HTERT RPE-1 (cell line): ENCODE data around the gene TBC1D10B.
"Not testable (repeated sequence)": the region's sequence is repeated elsewhere in the genome, so short reads cannot be mapped to it uniquely, and the experiment has no call there.

Experiments
- in situ Hi-C: fragments of 300-500 bp; cut with MboI; formaldehyde crosslinking; loops from 4 replicates; pipeline ENCODE4 v1.14.3; 2020; ENCODE audit warnings: low sequenced_read_pairs

The TBC1D10B gene

DNA sequence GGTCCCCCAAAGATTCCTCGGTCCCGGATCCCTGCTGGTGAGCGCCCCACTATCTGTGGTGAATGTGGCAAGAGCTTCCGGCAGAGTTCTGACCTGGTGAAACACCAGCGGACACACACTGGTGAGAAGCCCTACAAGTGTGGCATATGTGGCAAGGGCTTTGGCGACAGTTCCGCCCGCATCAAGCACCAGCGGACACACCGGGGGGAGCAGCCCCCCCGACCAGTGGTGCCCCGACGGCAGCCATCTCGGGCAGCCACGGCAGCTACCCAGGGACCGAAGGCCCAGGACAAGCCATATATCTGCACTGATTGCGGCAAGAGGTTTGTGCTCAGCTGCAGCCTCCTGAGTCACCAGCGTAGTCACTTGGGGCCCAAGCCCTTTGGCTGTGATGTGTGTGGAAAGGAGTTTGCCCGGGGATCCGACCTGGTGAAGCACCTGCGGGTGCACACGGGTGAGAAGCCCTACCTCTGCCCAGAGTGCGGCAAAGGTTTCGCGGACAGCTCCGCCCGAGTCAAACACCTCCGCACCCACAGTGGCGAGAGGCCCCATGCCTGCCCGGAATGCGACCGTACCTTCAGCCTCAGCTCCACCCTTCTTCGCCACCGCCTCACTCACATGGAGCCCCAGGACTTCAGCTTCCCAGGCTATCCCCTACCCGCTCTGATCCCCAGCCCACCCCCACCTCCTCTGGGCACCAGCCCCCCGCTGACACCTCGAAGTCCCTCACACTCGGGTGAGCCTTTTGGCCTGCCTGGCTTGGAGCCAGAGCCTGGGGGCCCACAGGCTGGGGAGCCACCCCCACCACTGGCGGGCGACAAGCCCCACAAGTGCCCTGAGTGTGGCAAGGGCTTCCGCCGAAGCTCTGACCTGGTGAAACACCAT is 27.7 kb upstream of the TBC1D10B start:
- in situ Hi-C loops: no loop called here

DNA sequence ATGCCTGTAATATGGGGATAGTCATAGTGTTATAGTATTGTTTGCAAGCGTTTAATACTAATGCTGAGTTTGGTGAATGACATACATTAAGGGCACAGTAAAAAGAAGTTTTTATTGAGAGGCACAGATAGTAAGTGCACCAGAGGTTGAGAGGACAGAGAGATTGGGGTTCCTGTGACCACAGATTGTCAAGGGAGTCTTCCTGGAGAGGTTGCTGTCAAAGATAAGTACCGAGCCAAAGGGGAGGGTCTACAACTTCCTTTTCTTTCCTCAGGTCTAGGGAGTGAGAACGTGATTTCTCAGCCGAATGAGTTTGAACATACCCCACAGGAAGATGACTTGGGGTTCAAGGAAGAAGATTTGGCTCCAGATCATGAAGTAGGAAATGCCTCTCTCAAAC is 26.8 kb upstream of the TBC1D10B start:
- in situ Hi-C loops: no loop called here

- in situ Hi-C loops: not testable (repeated sequence)
Measured at GRCh38 chr16:30396627-30397026, 26.3 kb upstream of the TBC1D10B start.

DNA sequence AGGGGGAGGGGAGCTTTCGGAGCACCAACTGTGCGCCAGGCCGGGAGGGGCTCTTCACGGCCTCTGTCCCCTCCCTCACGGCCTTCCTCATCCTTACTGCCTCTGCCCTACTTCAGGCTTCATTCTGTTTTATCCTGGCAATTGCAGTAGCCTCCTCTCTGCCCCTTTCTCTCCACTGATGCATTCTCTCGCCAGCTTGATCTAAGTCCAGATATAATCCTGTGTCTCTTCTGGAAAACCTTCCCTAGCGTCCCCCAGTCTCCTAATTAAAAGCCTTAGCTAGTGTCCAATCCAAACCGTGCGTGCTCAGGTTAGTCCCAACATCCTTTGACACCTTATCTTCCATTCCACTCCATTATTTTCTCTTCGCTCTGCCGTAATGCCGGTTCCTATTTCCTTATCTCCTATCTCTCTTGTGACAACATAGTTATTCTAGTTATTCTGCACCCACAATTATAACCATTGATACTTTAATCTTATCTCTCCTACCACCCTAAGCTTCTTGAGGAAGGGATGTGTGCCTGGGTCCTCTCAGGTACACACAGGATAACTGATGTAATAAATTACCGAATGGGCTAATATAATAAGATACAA is 25.8 kb upstream of the TBC1D10B start:
- in situ Hi-C loops: no loop called here

DNA sequence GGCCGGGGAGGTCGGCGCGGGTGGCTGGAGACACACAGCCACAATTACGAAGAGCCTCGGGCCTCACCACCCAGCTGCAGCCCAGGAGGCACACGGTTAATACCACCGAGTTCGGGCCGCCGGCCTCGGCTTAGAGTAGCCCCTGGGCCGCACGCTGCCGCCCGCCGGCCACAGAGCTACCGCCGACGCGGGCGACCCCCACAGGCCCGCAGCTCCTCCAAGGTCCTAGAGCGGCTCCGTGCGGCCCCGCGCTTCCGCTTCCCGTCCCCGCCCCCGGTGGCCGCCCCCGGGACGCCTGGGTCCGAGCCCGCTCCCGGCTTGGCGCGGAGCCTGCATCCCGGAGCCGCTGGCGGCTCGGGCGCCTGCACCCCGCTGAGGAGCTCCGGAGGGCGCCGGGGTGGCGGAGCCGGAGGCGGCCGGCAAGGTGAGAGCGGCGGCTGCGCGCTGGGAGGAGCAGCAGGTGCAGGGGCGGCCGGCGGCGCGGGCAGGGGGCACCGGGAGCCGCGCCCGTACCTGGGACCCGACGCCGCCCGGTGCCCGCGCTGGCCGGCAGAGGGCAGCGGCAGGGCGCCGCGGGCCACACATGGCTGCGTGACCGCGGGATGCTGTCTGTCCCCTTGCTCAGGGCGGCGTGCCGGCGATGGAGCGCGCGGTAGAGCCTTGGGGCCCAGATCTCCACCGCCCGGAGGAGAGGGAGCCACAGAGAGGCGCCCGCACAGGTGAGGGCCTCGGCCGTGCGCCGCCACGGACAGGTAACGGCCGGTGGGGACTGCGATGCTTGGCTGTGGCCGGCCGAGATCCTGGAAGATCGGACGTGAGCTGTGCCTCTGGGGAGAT is 25.1 kb upstream of the TBC1D10B start, which contains the start of gene ZNF48:
Gene ZNF48, plus strand, starts transcription at position 266 of the 837 bp plus-strand sequence. Its CDS starts 375 bp downstream, at position 641.
- in situ Hi-C loops: no loop called here

DNA sequence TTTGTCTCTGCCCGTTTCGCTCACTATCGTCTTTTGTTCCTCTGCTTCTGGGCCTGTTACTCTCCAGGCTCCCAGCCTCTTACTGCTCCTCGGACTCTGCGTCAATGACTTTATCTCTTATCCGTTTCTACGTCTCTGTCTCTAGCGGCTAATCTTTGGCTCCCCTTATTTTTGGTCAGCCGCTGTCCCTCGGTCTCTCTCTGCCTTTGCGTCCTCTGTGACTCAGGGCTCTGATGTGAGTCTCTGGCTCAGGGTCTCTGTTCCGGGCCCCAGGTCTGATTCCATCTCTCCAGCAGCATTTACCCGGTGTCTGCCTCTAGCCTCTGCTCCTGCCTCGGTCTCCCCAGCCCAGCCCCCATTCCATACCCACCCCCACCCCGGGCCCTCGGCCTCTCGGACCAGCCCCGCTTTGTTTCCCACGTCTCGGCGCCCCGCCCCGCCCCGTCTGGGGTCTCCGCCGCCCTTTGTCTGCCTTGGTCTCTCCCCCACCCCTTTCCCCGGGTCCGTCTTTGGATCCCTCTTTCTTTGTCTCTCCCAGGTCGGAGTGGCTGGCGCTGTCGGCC is 24.4 kb upstream of the TBC1D10B start:
- in situ Hi-C loops: no loop called here

DNA sequence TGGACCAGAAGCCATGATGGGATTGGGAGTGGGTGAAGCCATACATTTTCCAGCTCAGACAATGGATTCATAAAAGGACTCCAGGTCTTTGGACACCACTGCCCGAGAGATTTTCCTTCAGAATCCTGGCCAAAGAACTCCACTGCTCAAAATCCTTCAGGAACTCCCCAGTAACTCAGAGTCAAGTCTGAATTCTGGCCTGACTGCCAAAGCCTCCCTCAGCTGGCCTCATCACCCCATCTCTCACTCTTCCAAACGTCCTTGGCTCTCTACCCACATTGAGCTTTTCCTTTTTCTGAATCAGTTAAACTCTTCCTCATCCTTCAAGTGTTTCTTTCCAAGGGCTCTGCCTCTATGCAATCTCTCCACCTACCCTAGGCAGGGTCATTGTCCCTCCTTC is 13.2 kb upstream of the TBC1D10B start:
- in situ Hi-C loops: no loop called here

- in situ Hi-C loops: no loop called here
Measured at GRCh38 chr16:30382111-30382881, 12.0 kb upstream of the TBC1D10B start, which contains the start of gene SEPTIN1. Gene SEPTIN1, minus strand, starts transcription at chr16:30382561. Its CDS starts 19 bp downstream, at chr16:30382542.

DNA sequence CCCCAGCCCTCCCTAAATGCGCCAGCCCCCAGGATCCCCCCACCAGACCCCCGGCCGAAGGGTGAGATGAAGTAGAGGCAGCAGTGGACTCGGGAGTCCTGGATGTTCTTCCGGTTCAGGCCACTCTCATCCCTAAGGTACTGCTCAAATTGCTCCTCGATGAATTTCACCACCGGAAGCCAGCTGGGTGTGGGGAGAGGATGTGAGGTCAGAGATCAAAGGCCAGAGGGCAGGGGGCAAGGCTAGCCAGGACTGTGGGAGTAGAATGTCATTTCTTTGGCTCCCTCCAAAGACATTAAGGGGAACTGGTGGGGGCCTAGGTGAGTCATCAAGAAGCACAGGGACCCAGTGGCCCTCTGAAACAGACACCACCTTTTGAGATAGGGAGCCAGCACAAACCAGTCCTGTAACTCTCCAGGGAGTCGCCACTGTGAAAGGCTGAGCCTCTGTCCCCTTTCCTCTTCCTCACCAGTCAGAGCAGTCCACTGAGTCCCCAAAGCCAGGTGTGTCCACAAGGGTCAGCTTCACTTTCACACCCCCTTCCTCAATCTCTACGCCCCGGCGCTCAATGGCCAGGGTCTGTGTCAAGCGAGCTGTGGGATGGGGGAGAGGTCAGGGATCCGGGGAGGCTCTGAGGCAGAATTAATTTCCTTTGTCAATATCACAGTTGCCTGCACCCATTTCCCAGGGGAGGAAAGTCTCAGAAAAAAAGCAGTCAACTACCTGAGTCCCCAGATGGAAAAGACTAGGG is 11.2 kb upstream of the TBC1D10B start:
- in situ Hi-C loops: no loop called here

DNA sequence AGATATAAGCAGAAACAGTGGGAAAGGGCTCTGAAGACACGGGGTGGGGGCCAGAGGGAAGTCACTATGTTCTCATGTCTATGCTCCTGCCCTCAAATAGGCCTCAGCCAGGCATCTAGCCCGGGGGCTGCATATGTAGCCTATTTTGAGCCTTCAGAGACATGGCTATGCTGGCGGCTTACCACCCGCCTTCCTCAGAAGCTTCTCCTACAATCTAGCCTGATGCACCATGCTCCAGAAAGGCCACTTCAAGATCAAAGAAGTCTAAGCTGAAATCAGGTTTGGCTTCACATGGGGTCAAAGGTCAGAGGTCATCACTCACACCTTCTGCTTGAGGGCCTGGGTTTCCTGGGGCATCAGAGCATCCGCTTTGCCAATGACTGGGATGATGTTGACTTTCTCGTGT is 10.5 kb upstream of the TBC1D10B start:
- in situ Hi-C loops: no loop called here

DNA sequence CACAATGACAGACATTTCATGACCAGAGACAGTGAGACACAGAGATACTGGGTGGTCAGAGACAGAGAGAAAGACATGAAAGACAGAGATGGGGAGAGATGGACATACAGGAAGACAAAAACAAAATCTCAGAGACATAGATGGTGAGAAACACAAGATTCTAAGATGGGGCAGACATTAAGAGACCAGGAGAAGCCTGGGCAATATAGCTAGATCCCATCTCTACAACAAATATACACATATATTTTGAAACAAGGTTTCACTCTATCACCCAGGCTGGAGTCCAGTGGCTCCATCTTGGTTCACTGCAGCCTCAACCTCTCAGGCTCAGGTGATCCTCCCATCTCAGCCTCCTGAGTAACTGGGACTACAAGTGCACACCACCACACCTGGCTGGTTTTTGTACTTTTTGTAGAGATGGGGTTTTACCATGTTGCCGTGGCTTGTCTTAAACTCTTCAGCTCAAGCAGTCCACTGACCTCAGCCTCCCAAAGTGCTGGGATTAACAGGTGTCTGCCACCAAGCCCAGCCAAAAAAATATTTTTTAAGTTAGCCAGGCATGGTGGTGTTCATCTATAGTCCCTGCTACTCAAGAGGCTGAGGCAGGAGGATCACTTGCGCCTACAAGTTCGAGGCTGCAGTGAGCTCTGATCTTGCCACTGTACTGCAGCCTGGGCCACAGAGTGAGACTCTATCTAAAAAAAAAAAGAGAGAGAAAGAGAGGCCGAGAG is 9.9 kb upstream of the TBC1D10B start:
- in situ Hi-C loops: no loop called here

GRCh38 chr16:30379158-30379783 is 9.0 kb upstream of the TBC1D10B start:
- in situ Hi-C loops: no loop called here

DNA sequence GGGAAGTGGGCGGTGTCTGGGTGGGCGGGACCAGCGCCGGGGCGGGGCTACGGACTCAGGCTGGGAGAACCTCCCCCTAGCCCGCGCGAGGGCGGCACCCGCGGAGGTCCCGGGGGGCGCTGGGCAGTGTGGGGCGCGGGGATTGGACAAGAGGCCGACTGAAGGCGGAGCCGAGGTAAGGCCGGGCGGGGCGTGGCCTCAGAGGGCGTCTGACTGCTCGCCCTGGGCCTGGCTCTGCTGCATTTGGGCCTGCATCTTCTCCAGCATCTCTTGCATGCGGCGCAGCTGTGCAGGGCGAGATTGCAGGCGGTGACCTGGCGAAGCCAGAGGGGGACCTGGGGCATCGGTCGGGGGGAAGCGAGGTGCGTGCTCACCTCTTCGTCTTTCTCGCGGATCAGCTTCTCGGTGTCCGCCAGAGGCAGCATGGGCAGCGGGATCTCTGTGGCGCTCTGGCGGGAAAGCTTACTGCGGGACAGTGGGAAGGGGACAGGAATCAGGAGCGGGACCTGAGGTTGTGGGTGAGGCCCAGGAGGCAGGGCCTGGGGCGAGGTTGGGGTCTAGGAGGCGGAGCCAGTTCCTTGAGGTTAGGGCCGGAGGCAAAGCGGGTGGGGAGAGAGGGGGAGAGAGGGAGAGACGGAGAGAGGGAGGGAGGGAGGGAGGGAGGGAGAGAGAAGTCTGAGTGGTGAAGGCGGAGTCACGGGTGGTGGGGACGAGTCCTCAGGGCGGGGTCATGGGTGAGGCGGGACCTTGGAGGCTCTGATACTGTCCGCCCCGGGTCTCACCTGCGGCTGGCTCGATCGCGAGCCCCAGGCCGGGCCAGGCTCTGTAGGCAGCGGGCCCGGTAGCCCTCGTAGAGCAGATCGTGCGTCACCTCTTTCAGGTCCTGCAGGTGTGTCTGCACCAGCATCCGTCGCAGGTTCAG is 8.2 kb upstream of the TBC1D10B start:
- in situ Hi-C loops: no loop called here

DNA sequence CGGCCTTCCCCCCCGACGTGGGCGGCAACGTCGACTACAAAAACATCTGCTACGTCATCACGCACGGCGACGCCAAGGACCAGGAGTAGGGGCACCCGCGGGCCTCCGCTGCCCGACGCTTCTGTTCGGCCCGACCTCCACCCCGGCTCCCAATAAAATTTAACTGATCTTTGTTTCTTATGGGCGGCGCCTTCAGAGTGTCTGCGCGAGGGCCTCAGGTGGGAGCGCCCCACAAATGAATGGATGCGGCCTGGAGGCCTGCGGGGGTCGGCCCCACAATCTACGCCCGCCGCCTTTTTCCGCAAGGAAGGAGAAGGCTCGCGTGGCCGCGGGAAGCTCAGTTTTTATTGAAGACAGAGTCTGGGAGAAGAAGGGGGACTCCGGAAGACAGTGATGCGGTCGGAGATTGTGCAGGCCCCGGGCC is 7.5 kb upstream of the TBC1D10B start:
- in situ Hi-C loops: no loop called here

DNA sequence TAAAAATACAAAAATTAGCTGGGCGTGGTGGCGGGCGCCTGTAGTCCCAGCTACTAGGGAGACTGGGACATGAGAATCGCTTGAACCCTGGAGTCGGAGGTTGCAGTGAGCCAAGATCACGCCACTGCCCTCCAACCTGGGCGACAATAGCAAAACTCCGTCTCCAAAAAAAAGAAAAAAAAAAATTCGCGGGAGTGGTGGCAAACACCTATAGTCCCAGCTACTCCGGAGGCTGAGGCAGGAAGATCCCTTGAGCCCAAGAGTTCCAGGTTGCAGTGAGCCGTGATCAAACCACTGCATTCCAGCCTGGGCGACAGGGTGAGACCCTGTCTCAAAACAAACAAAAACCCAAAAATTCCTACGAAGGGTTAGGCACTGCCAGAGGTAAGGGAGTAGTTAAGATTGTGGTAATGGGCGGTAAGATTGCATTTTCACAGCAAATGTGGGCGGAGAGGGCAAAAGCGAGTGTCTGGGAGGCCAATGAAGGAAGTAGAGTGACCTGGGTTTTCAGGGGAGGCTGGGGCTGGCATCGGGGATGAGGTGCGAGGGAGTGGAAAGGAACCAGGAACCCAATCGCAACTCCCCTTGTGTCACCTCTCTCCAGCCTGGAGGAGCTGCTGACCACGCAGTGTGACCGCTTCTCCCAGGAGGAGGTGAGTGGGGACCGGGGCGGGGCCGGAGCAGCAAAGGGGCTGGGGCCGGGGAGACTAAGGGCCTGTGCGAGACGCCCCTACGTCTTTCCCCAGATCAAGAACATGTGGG is 6.9 kb upstream of the TBC1D10B start:
- in situ Hi-C loops: no loop called here

GRCh38 chr16:30376461-30376902 is 6.2 kb upstream of the TBC1D10B start:
- in situ Hi-C loops: no loop called here
